K562 (cell line): ENCODE measurements around the gene CDH18.

Experiments
- ARID1B ChIP-seq: fragments of 450-650 bp; IDR thresholded peaks from 2 replicates; pipeline ENCODE4 v1.6.1; 2016; ENCODE audit warnings: antibody characterized with exemption, mild to moderate bottlenecking, inconsistent platforms
- BRCA1 ChIP-seq, 2 experiments: fragments of 450-650 bp in 1 of 2; sonication (generic) in 1 of 2; formaldehyde crosslinking in 1 of 2; IDR thresholded peaks; 2 replicates each; pipeline versions ENCODE4 v1.5.0 to v1.6.1; 2017 to 2020; ENCODE audit warnings: mild to moderate bottlenecking in 1 of 2, missing genetic modification reagents in 1 of 2
- JUND ChIP-seq, 2 experiments: IDR thresholded peaks; 2 replicates in 1 of 2; 3 replicates in 1 of 2; pipeline ENCODE4 v1.6.1; 2011; ENCODE audit warnings: borderline replicate concordance in 2 of 2, low read depth in 2 of 2, low read length in 2 of 2, improper control_type of control experiment in 1 of 2, missing biosample characterization in 1 of 2, missing genetic modification characterization in 1 of 2, missing genetic modification reagents in 1 of 2
- MYC ChIP-seq, 2 experiments: fragments of 250-450 bp in 1 of 2; sonication (Bioruptor Pico) in 1 of 2; IDR thresholded peaks; 2 replicates each; pipeline versions ENCODE4 v1.5.1 to v1.6.1; 2012 to 2021; ENCODE audit warnings: low read depth in 2 of 2, borderline replicate concordance in 1 of 2, improper control_type of control experiment in 1 of 2, low read length in 1 of 2, mild to moderate bottlenecking in 1 of 2, moderate library complexity in 1 of 2
- NFYB ChIP-seq: IDR thresholded peaks from 2 replicates; pipeline ENCODE4 v1.6.1; 2011; ENCODE audit warnings: mild to moderate bottlenecking, moderate library complexity; ENCODE audit not compliant: insufficient read length; ENCODE audit errors: extremely low read depth
- ZFP36 ChIP-seq: fragments of 150-350 bp; IDR thresholded peaks from 2 replicates; pipeline ENCODE4 v1.6.1; 2018; ENCODE audit warnings: low read length, low read depth; ENCODE audit not compliant: partially characterized antibody
- ZNF24 ChIP-seq: fragments of 450-650 bp; IDR thresholded peaks from 2 replicates; pipeline ENCODE4 v1.6.1; 2016
- TF ChIP-seq, protein P1 (sequence below): fragments of 450-650 bp; formaldehyde crosslinking; IDR thresholded peaks from 2 replicates; pipeline ENCODE4 v1.4.0; 2020; ENCODE audit warnings: mild to moderate bottlenecking, moderate library complexity
- TF ChIP-seq, protein P2 (sequence below), 3 experiments: IDR thresholded peaks in 2 of 3; conservative IDR thresholded peaks in 1 of 3; 2 replicates each; pipeline ENCODE4 v1.5.1; 2011 to 2012; ENCODE audit warnings: low read length in 3 of 3, mild to moderate bottlenecking in 3 of 3, control low read depth in 2 of 3, improper control_type of control experiment in 1 of 3, inconsistent platforms in 1 of 3, low read depth in 1 of 3, mixed read lengths in 1 of 3, moderate library complexity in 1 of 3; ENCODE audit not compliant: insufficient read depth in 2 of 3
- TF ChIP-seq, protein P3 (sequence below): sonication (generic); formaldehyde crosslinking; IDR thresholded peaks from 2 replicates; pipeline ENCODE4 v1.9.0; 2022; ENCODE audit warnings: mild to moderate bottlenecking, missing genetic modification reagents
- TF ChIP-seq, protein P4 (sequence below): sonication (generic); formaldehyde crosslinking; IDR thresholded peaks from 2 replicates; pipeline ENCODE4 v1.5.0; 2020; ENCODE audit warnings: missing genetic modification reagents

DNA sequence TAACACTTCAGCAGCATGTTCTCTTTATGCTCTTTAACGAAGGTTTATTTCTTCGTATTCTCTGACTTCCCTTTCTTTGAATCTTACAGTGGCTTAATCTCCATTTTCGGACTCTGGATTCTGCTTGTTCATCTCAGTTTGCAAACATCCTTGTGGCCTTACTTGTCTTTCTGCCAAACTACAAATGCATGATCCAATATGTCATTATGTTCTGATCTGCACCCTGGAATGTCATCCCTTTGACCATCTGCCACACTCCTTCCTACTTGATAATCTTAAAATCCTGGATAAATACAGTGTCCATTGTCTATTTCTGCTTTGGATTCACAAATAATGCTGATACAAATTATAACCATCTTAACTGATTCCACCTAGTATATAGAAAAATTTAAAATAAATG lies 499.2 kb downstream of the CDH18 start:
- TF ChIP-seq BRCA1 (IDR thresholded peaks at IDR 0.05) (no peak), BRCA1 (CRISPR knock-in tag; IDR thresholded peaks at IDR 0.05) (no peak), JUND (IDR thresholded peaks at IDR 0.05; ENCODE audit: borderline replicate concordance, low read depth, low read length) (no peak), JUND (tag; IDR thresholded peaks at IDR 0.05; ENCODE audit: borderline replicate concordance, low read depth, low read length) (no peak), NFYB (no peak), ZNF24 (no peak), ZFP36 (no peak), ARID1B (no peak), MYC (IDR thresholded peaks at IDR 0.05; ENCODE audit: low read depth, low read length) (no peak), MYC (CRISPR knock-in tag; IDR thresholded peaks at IDR 0.05; ENCODE audit: borderline replicate concordance, low read depth) (no peak)
- TF ChIP-seq, protein P1, sequence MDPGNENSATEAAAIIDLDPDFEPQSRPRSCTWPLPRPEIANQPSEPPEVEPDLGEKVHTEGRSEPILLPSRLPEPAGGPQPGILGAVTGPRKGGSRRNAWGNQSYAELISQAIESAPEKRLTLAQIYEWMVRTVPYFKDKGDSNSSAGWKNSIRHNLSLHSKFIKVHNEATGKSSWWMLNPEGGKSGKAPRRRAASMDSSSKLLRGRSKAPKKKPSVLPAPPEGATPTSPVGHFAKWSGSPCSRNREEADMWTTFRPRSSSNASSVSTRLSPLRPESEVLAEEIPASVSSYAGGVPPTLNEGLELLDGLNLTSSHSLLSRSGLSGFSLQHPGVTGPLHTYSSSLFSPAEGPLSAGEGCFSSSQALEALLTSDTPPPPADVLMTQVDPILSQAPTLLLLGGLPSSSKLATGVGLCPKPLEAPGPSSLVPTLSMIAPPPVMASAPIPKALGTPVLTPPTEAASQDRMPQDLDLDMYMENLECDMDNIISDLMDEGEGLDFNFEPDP = no peak
- TF ChIP-seq, protein P2, sequence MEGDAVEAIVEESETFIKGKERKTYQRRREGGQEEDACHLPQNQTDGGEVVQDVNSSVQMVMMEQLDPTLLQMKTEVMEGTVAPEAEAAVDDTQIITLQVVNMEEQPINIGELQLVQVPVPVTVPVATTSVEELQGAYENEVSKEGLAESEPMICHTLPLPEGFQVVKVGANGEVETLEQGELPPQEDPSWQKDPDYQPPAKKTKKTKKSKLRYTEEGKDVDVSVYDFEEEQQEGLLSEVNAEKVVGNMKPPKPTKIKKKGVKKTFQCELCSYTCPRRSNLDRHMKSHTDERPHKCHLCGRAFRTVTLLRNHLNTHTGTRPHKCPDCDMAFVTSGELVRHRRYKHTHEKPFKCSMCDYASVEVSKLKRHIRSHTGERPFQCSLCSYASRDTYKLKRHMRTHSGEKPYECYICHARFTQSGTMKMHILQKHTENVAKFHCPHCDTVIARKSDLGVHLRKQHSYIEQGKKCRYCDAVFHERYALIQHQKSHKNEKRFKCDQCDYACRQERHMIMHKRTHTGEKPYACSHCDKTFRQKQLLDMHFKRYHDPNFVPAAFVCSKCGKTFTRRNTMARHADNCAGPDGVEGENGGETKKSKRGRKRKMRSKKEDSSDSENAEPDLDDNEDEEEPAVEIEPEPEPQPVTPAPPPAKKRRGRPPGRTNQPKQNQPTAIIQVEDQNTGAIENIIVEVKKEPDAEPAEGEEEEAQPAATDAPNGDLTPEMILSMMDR (IDR thresholded peaks at IDR 0.05 in 2 of 3, conservative IDR thresholded peaks at IDR 0.05 in 1 of 3; ENCODE audit: insufficient read depth in 2 of 3, low read depth in 1 of 3, low read length in 3 of 3) = no peak
- TF ChIP-seq, protein P3, sequence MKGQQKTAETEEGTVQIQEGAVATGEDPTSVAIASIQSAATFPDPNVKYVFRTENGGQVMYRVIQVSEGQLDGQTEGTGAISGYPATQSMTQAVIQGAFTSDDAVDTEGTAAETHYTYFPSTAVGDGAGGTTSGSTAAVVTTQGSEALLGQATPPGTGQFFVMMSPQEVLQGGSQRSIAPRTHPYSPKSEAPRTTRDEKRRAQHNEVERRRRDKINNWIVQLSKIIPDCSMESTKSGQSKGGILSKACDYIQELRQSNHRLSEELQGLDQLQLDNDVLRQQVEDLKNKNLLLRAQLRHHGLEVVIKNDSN (CRISPR knock-in tag) = no peak
- TF ChIP-seq, protein P4, sequence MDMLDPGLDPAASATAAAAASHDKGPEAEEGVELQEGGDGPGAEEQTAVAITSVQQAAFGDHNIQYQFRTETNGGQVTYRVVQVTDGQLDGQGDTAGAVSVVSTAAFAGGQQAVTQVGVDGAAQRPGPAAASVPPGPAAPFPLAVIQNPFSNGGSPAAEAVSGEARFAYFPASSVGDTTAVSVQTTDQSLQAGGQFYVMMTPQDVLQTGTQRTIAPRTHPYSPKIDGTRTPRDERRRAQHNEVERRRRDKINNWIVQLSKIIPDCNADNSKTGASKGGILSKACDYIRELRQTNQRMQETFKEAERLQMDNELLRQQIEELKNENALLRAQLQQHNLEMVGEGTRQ (CRISPR knock-in tag) = no peak
